ENCODE results near the gene TLE3.

DNA sequence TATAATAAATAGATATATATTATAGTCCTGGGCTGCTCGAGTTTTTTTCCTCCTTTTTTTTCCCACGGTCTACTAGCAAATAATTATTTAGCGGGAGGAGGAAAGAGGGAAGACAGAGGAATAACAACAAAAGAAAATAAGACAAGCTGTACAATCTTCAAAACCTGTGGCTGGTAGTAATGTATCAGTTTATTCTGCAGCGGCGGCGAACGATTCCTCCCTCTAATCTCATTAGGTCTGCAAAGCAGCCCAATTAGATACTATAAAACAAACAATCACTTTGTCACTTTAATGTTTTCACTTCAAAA lies 390 bp upstream of the TLE3 start:
- no peak for TF ChIP-seq SUZ12 (IDR thresholded peaks at IDR 0.05; ENCODE audit: extremely low read depth, insufficient read depth, insufficient read length)
- no peak for TF ChIP-seq ZNF274 (IDR thresholded peaks at IDR 0.05; ENCODE audit: low read depth, low read length)
